GM23338 (cell line): ENCODE measurements around the gene CCDC80. TPM values are rescaled to one million over a fixed set of nuclear protein-coding genes. Genes with fewer than 3 reads are reported as not detected.

Experiments used
- ATAC-seq: fragments of 200-7000 bp; cut with Tn5 transposase; 3 replicates; pipeline ENCODE4 v1.9.1; 2020
- DNase-seq: peaks from one replicate; pipeline ENCODE4 v3.0.0-alpha.2; 2015; ENCODE audit warnings: low spot score
- H2AFZ ChIP-seq: fragments of 200-600 bp; sonication (generic); 2 replicates; pipeline ENCODE4 v1.8.0; 2016; ENCODE audit warnings: antibody characterized with exemption, mild to moderate bottlenecking, moderate library complexity
- H3F3A ChIP-seq: fragments of 200-600 bp; sonication (generic); replicated peaks from 2 replicates; pipeline ENCODE4 v1.8.0; 2017; ENCODE audit warnings: antibody characterized with exemption, mixed run types, low read depth
- H3K27ac ChIP-seq: fragments of 200-600 bp; sonication (generic); 2 replicates; pipeline ENCODE4 v1.6.1; 2016; ENCODE audit warnings: low read depth
- H3K27me3 ChIP-seq: fragments of 200-600 bp; sonication (generic); 2 replicates; pipeline ENCODE4 v1.8.0; 2016; ENCODE audit warnings: mild to moderate bottlenecking, mixed run types, moderate library complexity; ENCODE audit not compliant: insufficient read depth
- H3K36me3 ChIP-seq: fragments of 200-600 bp; sonication (generic); 2 replicates; pipeline ENCODE4 v1.8.0; 2016; ENCODE audit warnings: mild to moderate bottlenecking; ENCODE audit not compliant: insufficient read depth
- H3K4me1 ChIP-seq: fragments of 200-600 bp; sonication (generic); 2 replicates; pipeline ENCODE4 v1.8.0; 2016; ENCODE audit warnings: mild to moderate bottlenecking, moderate library complexity; ENCODE audit not compliant: insufficient read depth
- H3K4me2 ChIP-seq: fragments of 200-600 bp; sonication (generic); 2 replicates; pipeline ENCODE4 v1.7.1; 2017; ENCODE audit warnings: mixed run types
- H3K4me3 ChIP-seq: fragments of 200-600 bp; sonication (generic); 2 replicates; pipeline ENCODE4 v1.6.1; 2016; ENCODE audit warnings: mixed run types
- H3K79me2 ChIP-seq: fragments of 200-600 bp; sonication (generic); replicated peaks from 2 replicates; pipeline ENCODE4 v1.8.0; 2017; ENCODE audit warnings: mild to moderate bottlenecking; ENCODE audit not compliant: insufficient read depth
- H3K9me2 ChIP-seq: fragments of 200-600 bp; sonication (generic); 2 replicates; pipeline ENCODE4 v1.8.0; 2017; ENCODE audit not compliant: insufficient read depth
- H4K20me1 ChIP-seq: fragments of 200-600 bp; sonication (generic); replicated peaks from 2 replicates; pipeline ENCODE4 v1.8.0; 2017; ENCODE audit warnings: mild to moderate bottlenecking; ENCODE audit not compliant: insufficient read depth
- H3K27ac Mint-ChIP-seq: 2 replicates; pipeline ENCODE4 v1.8.0; 2020; ENCODE audit warnings: inconsistent platforms, mild to moderate bottlenecking, moderate library complexity, mixed read lengths
- H3K27me3 Mint-ChIP-seq: 3 replicates; pipeline ENCODE4 v1.8.0; 2022; ENCODE audit warnings: low read depth, mild to moderate bottlenecking, moderate library complexity, mixed read lengths, inconsistent platforms; ENCODE audit not compliant: insufficient read depth, poor library complexity
- H3K36me3 Mint-ChIP-seq: 3 replicates; pipeline ENCODE4 v1.8.0; 2021; ENCODE audit warnings: low read depth, mild to moderate bottlenecking, inconsistent platforms, moderate library complexity, mixed read lengths
- H3K4me1 Mint-ChIP-seq: 3 replicates; pipeline ENCODE4 v1.8.0; 2020; ENCODE audit warnings: mild to moderate bottlenecking, inconsistent platforms, mixed read lengths
- H3K4me3 Mint-ChIP-seq: 3 replicates; pipeline ENCODE4 v1.8.0; 2021; ENCODE audit warnings: moderate library complexity, mild to moderate bottlenecking, inconsistent platforms, mixed read lengths
- H3K9me3 Mint-ChIP-seq: 3 replicates; pipeline ENCODE4 v1.8.0; 2020; ENCODE audit warnings: moderate library complexity, mild to moderate bottlenecking, inconsistent platforms, mixed read lengths
- CREB1 ChIP-seq: fragments of 250-450 bp; sonication (Bioruptor Pico); IDR thresholded peaks from 2 replicates; pipeline ENCODE4 v1.5.0; 2020; ENCODE audit warnings: low read depth, mild to moderate bottlenecking, moderate library complexity
- EZH2phosphoT487 ChIP-seq: fragments of 200-600 bp; sonication (generic); IDR thresholded peaks from one replicate; pipeline ENCODE4 v1.8.1; 2018; ENCODE audit warnings: antibody characterized with exemption; ENCODE audit not compliant: unreplicated experiment
- JUNB ChIP-seq: IDR thresholded peaks from one replicate; pipeline ENCODE4 v1.6.1; 2016; ENCODE audit warnings: antibody characterized with exemption; ENCODE audit not compliant: unreplicated experiment
- NANOG ChIP-seq: IDR thresholded peaks from 2 replicates; pipeline ENCODE4 v1.6.1; 2016; ENCODE audit warnings: antibody characterized with exemption, borderline replicate concordance
- STAT1 ChIP-seq: IDR thresholded peaks from one replicate; pipeline ENCODE4 v1.6.1; 2016; ENCODE audit warnings: antibody characterized with exemption; ENCODE audit not compliant: unreplicated experiment
- ZNF114 ChIP-seq: fragments of 250-450 bp; sonication (Bioruptor Pico); IDR thresholded peaks from 2 replicates; pipeline ENCODE4 v1.5.0; 2020; ENCODE audit warnings: mild to moderate bottlenecking, moderate library complexity
- ZNF331 ChIP-seq: fragments of 250-450 bp; sonication (Bioruptor Pico); IDR thresholded peaks from 2 replicates; pipeline ENCODE4 v1.5.0; 2020; ENCODE audit warnings: low read depth, mild to moderate bottlenecking, moderate library complexity
- polyA plus RNA-seq: library from polyadenylated mRNA; unstranded; fragments of >200 nt; fragmentation: Nextera tagmentation; extraction: Ambion mirVana; gene quantifications from 2 replicates; pipeline ENCODE4 v1.2.1, GENCODE V29; 2016
- total RNA-seq: library from RNA; depleted of rRNA; stranded (reverse); fragments of >200 nt; shearing (Covaris generic); gene quantifications from 2 replicates; pipeline ENCODE4 v1.2.3, GENCODE V29; 2014
- TF ChIP-seq, protein P1 (sequence below): IDR thresholded peaks from one replicate; pipeline ENCODE4 v1.6.1; 2018; ENCODE audit warnings: antibody characterized with exemption; ENCODE audit not compliant: unreplicated experiment
- TF ChIP-seq, protein P2 (sequence below): IDR thresholded peaks from 2 replicates; pipeline ENCODE4 v1.6.1; 2016; ENCODE audit warnings: antibody characterized with exemption
- TF ChIP-seq, protein P3 (sequence below): fragments of 250-450 bp; sonication (Bioruptor Pico); IDR thresholded peaks from 2 replicates; pipeline ENCODE4 v1.5.0; 2020; ENCODE audit warnings: mild to moderate bottlenecking, moderate library complexity

Gene CCDC80
- total and polyA plus RNA-seq, 2 experiments from 2014 or later = 5.4 to 6.7 TPM

DNA sequence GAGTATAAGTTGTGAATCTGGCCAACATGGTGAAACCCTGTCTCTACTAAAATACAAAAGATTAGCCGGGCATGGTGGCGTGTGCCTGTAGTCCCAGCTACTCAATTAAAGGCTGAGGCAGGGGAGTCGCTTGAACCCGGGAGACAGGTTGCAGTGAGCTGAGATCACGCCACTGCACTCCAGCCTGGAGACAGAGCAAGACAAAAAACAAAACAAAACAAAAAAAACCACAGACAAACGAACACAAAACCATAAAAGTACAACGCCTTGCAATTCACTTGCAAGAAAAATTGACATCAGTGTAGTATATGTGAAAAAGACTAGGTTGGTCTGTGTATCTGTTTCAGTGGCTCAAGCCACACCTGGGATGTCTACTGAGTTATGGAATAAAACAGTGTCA lies 29.9 kb upstream of the CCDC80 start (continued):
- TF ChIP-seq, protein P1, sequence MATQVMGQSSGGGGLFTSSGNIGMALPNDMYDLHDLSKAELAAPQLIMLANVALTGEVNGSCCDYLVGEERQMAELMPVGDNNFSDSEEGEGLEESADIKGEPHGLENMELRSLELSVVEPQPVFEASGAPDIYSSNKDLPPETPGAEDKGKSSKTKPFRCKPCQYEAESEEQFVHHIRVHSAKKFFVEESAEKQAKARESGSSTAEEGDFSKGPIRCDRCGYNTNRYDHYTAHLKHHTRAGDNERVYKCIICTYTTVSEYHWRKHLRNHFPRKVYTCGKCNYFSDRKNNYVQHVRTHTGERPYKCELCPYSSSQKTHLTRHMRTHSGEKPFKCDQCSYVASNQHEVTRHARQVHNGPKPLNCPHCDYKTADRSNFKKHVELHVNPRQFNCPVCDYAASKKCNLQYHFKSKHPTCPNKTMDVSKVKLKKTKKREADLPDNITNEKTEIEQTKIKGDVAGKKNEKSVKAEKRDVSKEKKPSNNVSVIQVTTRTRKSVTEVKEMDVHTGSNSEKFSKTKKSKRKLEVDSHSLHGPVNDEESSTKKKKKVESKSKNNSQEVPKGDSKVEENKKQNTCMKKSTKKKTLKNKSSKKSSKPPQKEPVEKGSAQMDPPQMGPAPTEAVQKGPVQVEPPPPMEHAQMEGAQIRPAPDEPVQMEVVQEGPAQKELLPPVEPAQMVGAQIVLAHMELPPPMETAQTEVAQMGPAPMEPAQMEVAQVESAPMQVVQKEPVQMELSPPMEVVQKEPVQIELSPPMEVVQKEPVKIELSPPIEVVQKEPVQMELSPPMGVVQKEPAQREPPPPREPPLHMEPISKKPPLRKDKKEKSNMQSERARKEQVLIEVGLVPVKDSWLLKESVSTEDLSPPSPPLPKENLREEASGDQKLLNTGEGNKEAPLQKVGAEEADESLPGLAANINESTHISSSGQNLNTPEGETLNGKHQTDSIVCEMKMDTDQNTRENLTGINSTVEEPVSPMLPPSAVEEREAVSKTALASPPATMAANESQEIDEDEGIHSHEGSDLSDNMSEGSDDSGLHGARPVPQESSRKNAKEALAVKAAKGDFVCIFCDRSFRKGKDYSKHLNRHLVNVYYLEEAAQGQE = no peak
- TF ChIP-seq ZNF114 (CRISPR knock-in tag) = no peak

DNA sequence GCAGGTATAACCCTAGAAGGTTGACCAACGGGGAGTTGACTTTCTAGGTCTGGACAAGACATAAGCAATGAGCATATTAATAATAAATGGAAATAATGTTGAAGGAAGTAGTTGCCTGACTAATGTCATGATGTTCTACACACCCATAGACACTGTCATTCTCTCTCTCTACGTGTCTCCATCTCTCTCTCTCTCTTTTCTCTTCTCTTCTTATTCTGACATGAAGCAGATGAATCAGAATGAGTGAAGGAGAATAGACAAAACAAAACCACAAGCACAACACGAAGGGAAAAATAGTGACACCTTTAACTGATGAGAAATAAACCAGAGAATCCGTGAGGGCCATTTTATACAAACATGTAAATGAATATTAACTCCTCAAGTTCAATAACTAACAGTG lies 26.7 kb upstream of the CCDC80 start:
- H3K27ac Mint-ChIP-seq = no peak overlapping the region
- H3K79me2 ChIP-seq = no peaks in the 10 kb centered on the region
- no peak for ATAC-seq
- no peaks in the 10 kb centered on the region for H3K4me1 ChIP-seq
- no peak overlapping the region for H3K27ac ChIP-seq
- TF ChIP-seq CREB1 (CRISPR knock-in tag) (no peak), EZH2phosphoT487 (no peak), STAT1 (no peak), NANOG (no peak), ZNF331 (no peak), JUNB (no peak)
- TF ChIP-seq, protein P1 = no peak
- TF ChIP-seq, protein P2, sequence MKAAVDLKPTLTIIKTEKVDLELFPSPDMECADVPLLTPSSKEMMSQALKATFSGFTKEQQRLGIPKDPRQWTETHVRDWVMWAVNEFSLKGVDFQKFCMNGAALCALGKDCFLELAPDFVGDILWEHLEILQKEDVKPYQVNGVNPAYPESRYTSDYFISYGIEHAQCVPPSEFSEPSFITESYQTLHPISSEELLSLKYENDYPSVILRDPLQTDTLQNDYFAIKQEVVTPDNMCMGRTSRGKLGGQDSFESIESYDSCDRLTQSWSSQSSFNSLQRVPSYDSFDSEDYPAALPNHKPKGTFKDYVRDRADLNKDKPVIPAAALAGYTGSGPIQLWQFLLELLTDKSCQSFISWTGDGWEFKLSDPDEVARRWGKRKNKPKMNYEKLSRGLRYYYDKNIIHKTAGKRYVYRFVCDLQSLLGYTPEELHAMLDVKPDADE = no peak
- TF ChIP-seq, protein P3, sequence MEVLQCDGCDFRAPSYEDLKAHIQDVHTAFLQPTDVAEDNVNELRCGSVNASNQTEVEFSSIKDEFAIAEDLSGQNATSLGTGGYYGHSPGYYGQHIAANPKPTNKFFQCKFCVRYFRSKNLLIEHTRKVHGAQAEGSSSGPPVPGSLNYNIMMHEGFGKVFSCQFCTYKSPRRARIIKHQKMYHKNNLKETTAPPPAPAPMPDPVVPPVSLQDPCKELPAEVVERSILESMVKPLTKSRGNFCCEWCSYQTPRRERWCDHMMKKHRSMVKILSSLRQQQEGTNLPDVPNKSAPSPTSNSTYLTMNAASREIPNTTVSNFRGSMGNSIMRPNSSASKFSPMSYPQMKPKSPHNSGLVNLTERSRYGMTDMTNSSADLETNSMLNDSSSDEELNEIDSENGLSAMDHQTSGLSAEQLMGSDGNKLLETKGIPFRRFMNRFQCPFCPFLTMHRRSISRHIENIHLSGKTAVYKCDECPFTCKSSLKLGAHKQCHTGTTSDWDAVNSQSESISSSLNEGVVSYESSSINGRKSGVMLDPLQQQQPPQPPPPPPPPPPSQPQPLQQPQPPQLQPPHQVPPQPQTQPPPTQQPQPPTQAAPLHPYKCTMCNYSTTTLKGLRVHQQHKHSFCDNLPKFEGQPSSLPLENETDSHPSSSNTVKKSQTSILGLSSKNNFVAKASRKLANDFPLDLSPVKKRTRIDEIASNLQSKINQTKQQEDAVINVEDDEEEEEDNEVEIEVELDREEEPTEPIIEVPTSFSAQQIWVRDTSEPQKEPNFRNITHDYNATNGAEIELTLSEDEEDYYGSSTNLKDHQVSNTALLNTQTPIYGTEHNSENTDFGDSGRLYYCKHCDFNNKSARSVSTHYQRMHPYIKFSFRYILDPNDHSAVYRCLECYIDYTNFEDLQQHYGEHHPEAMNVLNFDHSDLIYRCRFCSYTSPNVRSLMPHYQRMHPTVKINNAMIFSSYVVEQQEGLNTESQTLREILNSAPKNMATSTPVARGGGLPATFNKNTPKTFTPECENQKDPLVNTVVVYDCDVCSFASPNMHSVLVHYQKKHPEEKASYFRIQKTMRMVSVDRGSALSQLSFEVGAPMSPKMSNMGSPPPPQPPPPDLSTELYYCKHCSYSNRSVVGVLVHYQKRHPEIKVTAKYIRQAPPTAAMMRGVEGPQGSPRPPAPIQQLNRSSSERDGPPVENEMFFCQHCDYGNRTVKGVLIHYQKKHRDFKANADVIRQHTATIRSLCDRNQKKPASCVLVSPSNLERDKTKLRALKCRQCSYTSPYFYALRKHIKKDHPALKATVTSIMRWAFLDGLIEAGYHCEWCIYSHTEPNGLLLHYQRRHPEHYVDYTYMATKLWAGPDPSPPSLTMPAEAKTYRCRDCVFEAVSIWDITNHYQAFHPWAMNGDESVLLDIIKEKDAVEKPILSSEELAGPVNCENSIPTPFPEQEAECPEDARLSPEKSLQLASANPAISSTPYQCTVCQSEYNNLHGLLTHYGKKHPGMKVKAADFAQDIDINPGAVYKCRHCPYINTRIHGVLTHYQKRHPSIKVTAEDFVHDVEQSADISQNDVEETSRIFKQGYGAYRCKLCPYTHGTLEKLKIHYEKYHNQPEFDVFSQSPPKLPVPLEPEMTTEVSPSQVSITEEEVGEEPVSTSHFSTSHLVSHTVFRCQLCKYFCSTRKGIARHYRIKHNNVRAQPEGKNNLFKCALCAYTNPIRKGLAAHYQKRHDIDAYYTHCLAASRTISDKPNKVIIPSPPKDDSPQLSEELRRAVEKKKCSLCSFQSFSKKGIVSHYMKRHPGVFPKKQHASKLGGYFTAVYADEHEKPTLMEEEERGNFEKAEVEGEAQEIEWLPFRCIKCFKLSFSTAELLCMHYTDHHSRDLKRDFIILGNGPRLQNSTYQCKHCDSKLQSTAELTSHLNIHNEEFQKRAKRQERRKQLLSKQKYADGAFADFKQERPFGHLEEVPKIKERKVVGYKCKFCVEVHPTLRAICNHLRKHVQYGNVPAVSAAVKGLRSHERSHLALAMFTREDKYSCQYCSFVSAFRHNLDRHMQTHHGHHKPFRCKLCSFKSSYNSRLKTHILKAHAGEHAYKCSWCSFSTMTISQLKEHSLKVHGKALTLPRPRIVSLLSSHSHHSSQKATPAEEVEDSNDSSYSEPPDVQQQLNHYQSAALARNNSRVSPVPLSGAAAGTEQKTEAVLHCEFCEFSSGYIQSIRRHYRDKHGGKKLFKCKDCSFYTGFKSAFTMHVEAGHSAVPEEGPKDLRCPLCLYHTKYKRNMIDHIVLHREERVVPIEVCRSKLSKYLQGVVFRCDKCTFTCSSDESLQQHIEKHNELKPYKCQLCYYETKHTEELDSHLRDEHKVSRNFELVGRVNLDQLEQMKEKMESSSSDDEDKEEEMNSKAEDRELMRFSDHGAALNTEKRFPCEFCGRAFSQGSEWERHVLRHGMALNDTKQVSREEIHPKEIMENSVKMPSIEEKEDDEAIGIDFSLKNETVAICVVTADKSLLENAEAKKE (CRISPR knock-in tag) = no peak
- no peak overlapping the region for H2AFZ ChIP-seq
- H3K9me3 Mint-ChIP-seq = peaks cover 7% of the 10 kb centered on the region
- no peaks in the 10 kb centered on the region for H3F3A ChIP-seq
- H3K9me2 ChIP-seq = peaks cover 20% of the 10 kb centered on the region
- H3K27me3 ChIP-seq = no peaks in the 10 kb centered on the region
- peaks cover 8% of the 10 kb centered on the region; the same call in 2 of the 3 replicates for H3K4me1 Mint-ChIP-seq
- peaks cover 2% of the 10 kb centered on the region for H3K27me3 Mint-ChIP-seq
- no peak for DNase-seq
- H3K4me3 Mint-ChIP-seq = no peak overlapping the region
- no peaks in the 10 kb centered on the region for H3K36me3 ChIP-seq
- H3K36me3 Mint-ChIP-seq = peaks cover 8% of the 10 kb centered on the region; the same call in 2 of the 3 replicates
- H4K20me1 ChIP-seq = no peaks in the 10 kb centered on the region
- no peak overlapping the region for H3K4me3 ChIP-seq
- no peak overlapping the region for H3K4me2 ChIP-seq
